ENCODE measurements around the gene USP21. TPM values are rescaled to one million over a fixed set of nuclear protein-coding genes. Genes with fewer than 3 reads are reported as not detected.
A peak's percentile ranks its signal among the peaks of the same experiment; 100 is the strongest.

Gene USP21
- total RNA-seq, 1 experiment from 2014 or later, result 40.9 TPM

DNA sequence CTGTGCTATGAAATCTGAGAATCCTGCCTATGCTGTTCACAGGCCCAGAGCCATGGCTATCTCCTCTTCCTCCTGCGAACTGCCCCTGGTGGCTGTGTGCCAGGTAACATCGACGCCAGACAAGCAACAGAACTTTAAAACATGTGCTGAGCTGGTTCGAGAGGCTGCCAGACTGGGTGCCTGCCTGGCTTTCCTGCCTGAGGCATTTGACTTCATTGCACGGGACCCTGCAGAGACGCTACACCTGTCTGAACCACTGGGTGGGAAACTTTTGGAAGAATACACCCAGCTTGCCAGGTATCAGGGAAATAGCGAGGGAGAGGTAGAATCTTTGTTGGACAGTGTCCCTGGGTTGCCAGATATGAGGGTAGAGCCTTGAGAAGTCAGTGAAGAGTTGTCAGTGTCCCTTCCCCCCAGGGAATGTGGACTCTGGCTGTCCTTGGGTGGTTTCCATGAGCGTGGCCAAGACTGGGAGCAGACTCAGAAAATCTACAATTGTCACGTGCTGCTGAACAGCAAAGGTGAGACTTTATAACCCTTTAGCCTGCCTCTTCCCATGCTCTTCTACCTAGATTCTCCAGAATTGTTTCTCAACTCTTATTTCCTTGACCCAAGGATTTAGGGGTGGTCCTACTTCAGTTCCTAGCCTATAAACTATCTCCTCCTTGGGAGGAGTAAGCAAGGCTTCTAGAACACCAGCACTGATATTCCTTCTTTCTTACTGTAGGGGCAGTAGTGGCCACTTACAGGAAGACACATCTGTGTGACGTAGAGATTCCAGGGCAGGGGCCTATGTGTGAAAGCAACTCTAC is 40.0 kb upstream of the USP21 start:
- Mint-ChIP-seq H3K9me3 (ENCODE audit: low read depth, unreplicated experiment) (no peaks in the 10 kb centered on the region), H3K27me3 (ENCODE audit: unreplicated experiment) (no peaks in the 10 kb centered on the region), H3K27ac (ENCODE audit: unreplicated experiment) (peak overlapping the region; percentile 95), H3K36me3 (ENCODE audit: insufficient read depth, unreplicated experiment) (peaks cover 93% of the 10 kb centered on the region), H3K4me1 (ENCODE audit: low read depth, unreplicated experiment) (peaks cover 38% of the 10 kb centered on the region), H3K4me3 (ENCODE audit: low read depth, unreplicated experiment) (peak overlapping the region; percentile 99)
- TF ChIP-seq, protein P1, sequence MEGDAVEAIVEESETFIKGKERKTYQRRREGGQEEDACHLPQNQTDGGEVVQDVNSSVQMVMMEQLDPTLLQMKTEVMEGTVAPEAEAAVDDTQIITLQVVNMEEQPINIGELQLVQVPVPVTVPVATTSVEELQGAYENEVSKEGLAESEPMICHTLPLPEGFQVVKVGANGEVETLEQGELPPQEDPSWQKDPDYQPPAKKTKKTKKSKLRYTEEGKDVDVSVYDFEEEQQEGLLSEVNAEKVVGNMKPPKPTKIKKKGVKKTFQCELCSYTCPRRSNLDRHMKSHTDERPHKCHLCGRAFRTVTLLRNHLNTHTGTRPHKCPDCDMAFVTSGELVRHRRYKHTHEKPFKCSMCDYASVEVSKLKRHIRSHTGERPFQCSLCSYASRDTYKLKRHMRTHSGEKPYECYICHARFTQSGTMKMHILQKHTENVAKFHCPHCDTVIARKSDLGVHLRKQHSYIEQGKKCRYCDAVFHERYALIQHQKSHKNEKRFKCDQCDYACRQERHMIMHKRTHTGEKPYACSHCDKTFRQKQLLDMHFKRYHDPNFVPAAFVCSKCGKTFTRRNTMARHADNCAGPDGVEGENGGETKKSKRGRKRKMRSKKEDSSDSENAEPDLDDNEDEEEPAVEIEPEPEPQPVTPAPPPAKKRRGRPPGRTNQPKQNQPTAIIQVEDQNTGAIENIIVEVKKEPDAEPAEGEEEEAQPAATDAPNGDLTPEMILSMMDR (IDR thresholded peaks at IDR 0.05; ENCODE audit: unreplicated experiment), result peak; percentile 59
- intact Hi-C loops (cut with micrococcal nuclease; ENCODE audit: unreplicated experiment), result loop anchor here (2.0 kb wide), 1 partner anchor 14 kb away; the partner anchor contains the start of gene DEDD
- no TSS peak for BruUV-seq (replicated peaks)
- CTCF ChIA-PET, result no interaction called here
- DNase-seq, result peak; percentile 36

DNA sequence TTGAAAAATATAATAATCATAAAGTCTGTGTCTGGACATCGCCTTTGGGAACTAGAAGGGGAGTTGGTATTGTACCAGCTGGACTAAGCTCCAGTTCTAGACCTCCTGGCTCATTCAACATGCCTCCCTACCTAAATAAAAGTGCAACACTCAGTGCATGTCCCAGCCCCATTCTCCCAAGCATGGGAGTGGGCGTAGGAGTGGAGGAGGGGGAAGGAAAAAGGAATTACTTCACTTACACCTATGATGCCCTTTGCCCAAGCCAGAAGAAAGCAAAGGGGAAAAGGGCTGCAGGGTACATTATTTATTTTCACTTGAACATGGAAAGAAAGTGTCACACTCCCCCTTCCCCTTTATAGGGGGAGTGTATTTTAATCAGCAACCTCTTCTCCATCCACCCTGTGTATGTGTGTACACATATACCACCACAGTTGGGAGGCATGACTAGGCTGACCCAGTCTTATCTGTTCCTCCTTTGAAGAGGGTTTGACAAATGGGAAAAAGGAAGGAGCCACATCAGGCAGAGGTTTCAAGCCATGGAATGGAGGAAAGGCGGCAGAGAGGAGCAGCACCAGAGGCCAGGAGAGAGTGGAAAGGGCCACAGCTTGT is 38.2 kb upstream of the USP21 start:
- H3K9me3 Mint-ChIP-seq (ENCODE audit: low read depth, unreplicated experiment), result no peaks in the 10 kb centered on the region
- intact Hi-C loops (cut with micrococcal nuclease; ENCODE audit: unreplicated experiment), result no loop called here
- H3K4me3 Mint-ChIP-seq (ENCODE audit: low read depth, unreplicated experiment), result no peak overlapping the region
- peaks cover 23% of the 10 kb centered on the region for H3K4me1 Mint-ChIP-seq (ENCODE audit: low read depth, unreplicated experiment)
- H3K27me3 Mint-ChIP-seq (ENCODE audit: unreplicated experiment), result no peaks in the 10 kb centered on the region
- CTCF ChIA-PET, result interaction anchor here (0.6 to 0.8 kb wide), 4 partner anchors 23 to 898 kb away, joined by 4 to 9 read pairs (median 5); partner anchors contain the start of gene TOMM40L
- H3K36me3 Mint-ChIP-seq (ENCODE audit: insufficient read depth, unreplicated experiment), result peaks cover 90% of the 10 kb centered on the region
- no TSS peak for BruUV-seq (replicated peaks)
- TF ChIP-seq, protein P1 (IDR thresholded peaks at IDR 0.05; ENCODE audit: unreplicated experiment), result no peak
- DNase-seq, result no peak
- no peak overlapping the region for H3K27ac Mint-ChIP-seq (ENCODE audit: unreplicated experiment)

DNA sequence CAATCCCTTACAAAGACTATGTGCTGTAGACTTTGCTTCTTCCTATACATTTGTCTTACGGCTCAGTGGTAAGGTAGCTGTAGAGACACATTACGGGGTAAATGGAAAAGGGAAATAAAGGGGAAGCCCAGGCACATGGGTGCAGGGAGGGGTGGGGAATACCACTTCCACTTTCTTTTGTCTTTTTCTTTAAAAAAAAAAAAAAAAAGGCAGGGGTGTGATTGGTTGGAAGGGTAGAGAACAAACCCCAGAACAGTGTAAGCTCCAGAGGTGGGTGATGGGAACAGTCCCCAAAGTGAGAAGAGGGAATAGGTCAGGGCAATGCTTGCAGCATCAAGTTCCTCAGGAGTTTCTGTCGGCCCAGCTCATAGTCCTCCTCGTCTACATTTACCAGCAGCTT is 37.5 kb upstream of the USP21 start:
- Mint-ChIP-seq H3K9me3 (ENCODE audit: low read depth, unreplicated experiment) (no peaks in the 10 kb centered on the region), H3K27ac (ENCODE audit: unreplicated experiment) (no peak overlapping the region), H3K4me1 (ENCODE audit: low read depth, unreplicated experiment) (peaks cover 16% of the 10 kb centered on the region), H3K36me3 (ENCODE audit: insufficient read depth, unreplicated experiment) (peaks cover 90% of the 10 kb centered on the region), H3K27me3 (ENCODE audit: unreplicated experiment) (no peaks in the 10 kb centered on the region), H3K4me3 (ENCODE audit: low read depth, unreplicated experiment) (no peak overlapping the region)
- TF ChIP-seq, protein P1 (IDR thresholded peaks at IDR 0.05; ENCODE audit: unreplicated experiment), result no peak
- no peak for DNase-seq
- intact Hi-C loops (cut with micrococcal nuclease; ENCODE audit: unreplicated experiment), result no loop called here
- CTCF ChIA-PET, result interaction anchor here (0.7 to 0.8 kb wide), 2 partner anchors 104 to 151 kb away, joined by 4 to 9 read pairs; partner anchors contain the start of gene TOMM40L
- BruUV-seq (replicated peaks), result no TSS peak

DNA sequence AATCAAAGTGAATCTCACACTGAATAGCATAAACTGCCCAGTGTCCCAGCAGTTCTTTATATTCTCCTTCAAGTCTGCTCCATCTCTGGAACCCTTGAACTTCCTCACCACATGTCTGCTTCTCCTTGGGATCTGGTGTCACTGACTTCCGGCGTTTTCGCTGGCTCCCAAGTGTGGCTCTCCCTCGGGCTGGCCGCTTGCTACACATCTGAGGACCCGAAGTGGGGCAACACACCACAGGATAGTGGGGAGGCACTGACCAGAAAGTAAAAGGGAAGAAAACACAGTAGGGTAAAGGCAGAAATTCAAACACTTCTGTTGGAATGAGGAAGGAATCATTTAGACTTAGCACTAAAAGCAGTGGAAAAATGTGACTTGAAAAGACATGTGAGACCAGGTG is 36.3 kb upstream of the USP21 start:
- Mint-ChIP-seq H3K4me1 (ENCODE audit: low read depth, unreplicated experiment) (peaks cover 16% of the 10 kb centered on the region), H3K27ac (ENCODE audit: unreplicated experiment) (no peak overlapping the region), H3K36me3 (ENCODE audit: insufficient read depth, unreplicated experiment) (peaks cover 84% of the 10 kb centered on the region), H3K9me3 (ENCODE audit: low read depth, unreplicated experiment) (no peaks in the 10 kb centered on the region), H3K4me3 (ENCODE audit: low read depth, unreplicated experiment) (no peak overlapping the region), H3K27me3 (ENCODE audit: unreplicated experiment) (no peaks in the 10 kb centered on the region)
- CTCF ChIA-PET, result no interaction called here
- TF ChIP-seq, protein P1 (IDR thresholded peaks at IDR 0.05; ENCODE audit: unreplicated experiment), result no peak
- DNase-seq, result no peak
- intact Hi-C loops (cut with micrococcal nuclease; ENCODE audit: unreplicated experiment), result no loop called here
- BruUV-seq (replicated peaks), result no TSS peak
